C4-2B (cell line): ENCODE measurements around the gene EMILIN2.

Source experiments
- ZFX ChIP-seq: fragments of 450-650 bp; IDR thresholded peaks from 2 replicates; pipeline ENCODE4 v1.6.1; 2017
- TF ChIP-seq, protein P1 (sequence below): fragments of 450-650 bp; conservative IDR thresholded peaks from 2 replicates; pipeline ENCODE4 v1.5.1; 2017; ENCODE audit warnings: mild to moderate bottlenecking

DNA sequence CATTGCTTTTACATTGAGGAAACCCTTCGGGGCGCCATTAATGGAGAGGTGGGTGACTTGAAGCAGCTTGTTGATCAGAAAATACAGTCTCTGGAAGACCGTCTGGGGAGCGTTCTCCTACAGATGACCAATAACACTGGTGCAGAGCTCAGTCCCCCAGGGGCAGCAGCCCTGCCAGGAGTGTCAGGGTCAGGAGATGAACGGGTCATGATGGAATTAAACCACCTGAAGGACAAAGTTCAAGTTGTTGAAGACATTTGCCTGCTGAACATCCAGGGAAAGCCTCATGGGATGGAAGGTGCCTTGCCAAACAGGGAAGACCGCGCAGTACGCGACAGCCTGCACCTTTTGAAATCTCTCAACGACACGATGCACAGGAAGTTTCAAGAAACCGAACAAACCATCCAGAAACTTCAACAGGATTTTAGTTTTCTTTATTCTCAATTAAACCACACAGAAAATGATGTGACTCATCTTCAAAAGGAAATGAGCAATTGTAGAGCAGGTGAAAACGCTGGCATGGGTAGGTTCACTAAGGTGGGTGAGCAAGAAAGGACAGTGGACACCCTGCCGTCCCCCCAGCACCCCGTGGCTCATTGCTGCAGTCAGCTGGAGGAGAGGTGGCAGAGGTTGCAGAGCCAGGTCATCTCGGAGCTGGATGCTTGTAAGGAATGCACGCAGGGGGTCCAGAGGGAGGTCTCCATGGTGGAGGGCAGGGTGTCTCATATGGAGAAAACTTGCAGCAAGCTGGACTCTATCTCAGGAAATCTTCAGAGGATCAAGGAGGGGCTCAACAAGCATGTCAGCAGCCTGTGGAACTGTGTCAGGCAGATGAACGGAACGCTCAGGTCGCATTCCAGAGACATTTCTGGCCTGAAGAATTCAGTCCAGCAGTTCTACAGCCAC, 45.0 kb downstream of the EMILIN2 start:
- TF ChIP-seq, protein P1, sequence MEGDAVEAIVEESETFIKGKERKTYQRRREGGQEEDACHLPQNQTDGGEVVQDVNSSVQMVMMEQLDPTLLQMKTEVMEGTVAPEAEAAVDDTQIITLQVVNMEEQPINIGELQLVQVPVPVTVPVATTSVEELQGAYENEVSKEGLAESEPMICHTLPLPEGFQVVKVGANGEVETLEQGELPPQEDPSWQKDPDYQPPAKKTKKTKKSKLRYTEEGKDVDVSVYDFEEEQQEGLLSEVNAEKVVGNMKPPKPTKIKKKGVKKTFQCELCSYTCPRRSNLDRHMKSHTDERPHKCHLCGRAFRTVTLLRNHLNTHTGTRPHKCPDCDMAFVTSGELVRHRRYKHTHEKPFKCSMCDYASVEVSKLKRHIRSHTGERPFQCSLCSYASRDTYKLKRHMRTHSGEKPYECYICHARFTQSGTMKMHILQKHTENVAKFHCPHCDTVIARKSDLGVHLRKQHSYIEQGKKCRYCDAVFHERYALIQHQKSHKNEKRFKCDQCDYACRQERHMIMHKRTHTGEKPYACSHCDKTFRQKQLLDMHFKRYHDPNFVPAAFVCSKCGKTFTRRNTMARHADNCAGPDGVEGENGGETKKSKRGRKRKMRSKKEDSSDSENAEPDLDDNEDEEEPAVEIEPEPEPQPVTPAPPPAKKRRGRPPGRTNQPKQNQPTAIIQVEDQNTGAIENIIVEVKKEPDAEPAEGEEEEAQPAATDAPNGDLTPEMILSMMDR, result no peak
- TF ChIP-seq ZFX, result no peak
